ENCODE measurements around the gene RRM2.

The RRM2 gene

GRCh38 chr2:10122500-10123280, at the start of gene RRM2:
Gene RRM2 (plus strand): TSS chr2:10122739. CDS start chr2:10122799, 60 bp downstream.
- peak; percentile 98 for DNase-seq (ENCODE audit: low spot score)

GRCh38 chr2:10073706-10074105, 48.8 kb upstream of the RRM2 start:
- DNase-seq (ENCODE audit: low spot score) = no peak

- no peak for DNase-seq (ENCODE audit: low spot score)
Observed at GRCh38 chr2:10075101-10075500, 47.4 kb upstream of the RRM2 start.

- DNase-seq (ENCODE audit: low spot score) = no peak
Observed at GRCh38 chr2:10075571-10076209, 46.8 kb upstream of the RRM2 start.

- DNase-seq (ENCODE audit: low spot score) = no peak
Observed at GRCh38 chr2:10076511-10076910, 46.0 kb upstream of the RRM2 start.

GRCh38 chr2:10076988-10077527, 45.5 kb upstream of the RRM2 start:
- DNase-seq (ENCODE audit: low spot score) = no peak

GRCh38 chr2:10078001-10078400, 44.5 kb upstream of the RRM2 start:
- DNase-seq (ENCODE audit: low spot score) = no peak

- DNase-seq (ENCODE audit: low spot score) = no peak
Observed at GRCh38 chr2:10078704-10079265, 43.8 kb upstream of the RRM2 start.

GRCh38 chr2:10079266-10079869, 43.2 kb upstream of the RRM2 start:
- peak; percentile 66 for DNase-seq (ENCODE audit: low spot score)

- peak; percentile 72 for DNase-seq (ENCODE audit: low spot score)
Observed at GRCh38 chr2:10079870-10080535, 42.5 kb upstream of the RRM2 start, which contains the start of gene CYS1. Gene CYS1 (minus strand): TSS chr2:10080411. CDS start chr2:10080223, 188 bp downstream.

- DNase-seq (ENCODE audit: low spot score) = no peak
Observed at GRCh38 chr2:10080536-10081304, 41.8 kb upstream of the RRM2 start.

- DNase-seq (ENCODE audit: low spot score) = no peak
Observed at GRCh38 chr2:10083046-10083445, 39.5 kb upstream of the RRM2 start.

- DNase-seq (ENCODE audit: low spot score) = no peak
Observed at GRCh38 chr2:10083692-10084211, 38.8 kb upstream of the RRM2 start.

- no peak for DNase-seq (ENCODE audit: low spot score)
Observed at GRCh38 chr2:10084223-10084865, 38.2 kb upstream of the RRM2 start.

GRCh38 chr2:10085043-10085667, 37.4 kb upstream of the RRM2 start:
- DNase-seq (ENCODE audit: low spot score) = no peak

- no peak for DNase-seq (ENCODE audit: low spot score)
Observed at GRCh38 chr2:10085668-10086059, 36.9 kb upstream of the RRM2 start.

GRCh38 chr2:10086950-10087349, 35.6 kb upstream of the RRM2 start:
- DNase-seq (ENCODE audit: low spot score) = no peak

GRCh38 chr2:10087360-10087759, 35.2 kb upstream of the RRM2 start:
- no peak for DNase-seq (ENCODE audit: low spot score)

- no peak for DNase-seq (ENCODE audit: low spot score)
Observed at GRCh38 chr2:10089565-10090190, 32.9 kb upstream of the RRM2 start.

Measured in ecto neural progenitor cell (in vitro differentiated cells).